CD4-positive, alpha-beta memory T cell (primary cell): ENCODE measurements around the gene PIP4K2A. TPM values are rescaled to one million over a fixed set of nuclear protein-coding genes. Genes with fewer than 3 reads are reported as not detected.

ENCODE experiments used
- CTCF ChIA-PET: fragments of 350-600 bp; sonication (Branson Sonifier 250); formaldehyde crosslinking; loops from one replicate; lab custom pipeline; 2021; ENCODE audit warnings: inconsistent platforms; ENCODE audit not compliant: partially characterized antibody; lab: Charles Lee
- POLR2A ChIA-PET: fragments of 350-600 bp; sonication (Branson Sonifier 250); formaldehyde crosslinking; loops from one replicate; lab custom pipeline; 2021; ENCODE audit not compliant: partially characterized antibody; lab: Charles Lee
- DNase-seq, 5 donors: peaks; one replicate each; pipeline versions ENCODE4 v3.0.0 to v3.0.0-alpha.2; 2020 to 2022; ENCODE audit warnings: mixed read lengths in 1 of 5
- H3K27ac ChIP-seq: one replicate; pipeline ENCODE4 v1.7.0; 2013; ENCODE audit warnings: low read depth, low read length
- H3K27me3 ChIP-seq: 2 replicates; pipeline ENCODE4 v1.7.0; 2013; ENCODE audit warnings: mild to moderate bottlenecking, low read length, moderate library complexity; ENCODE audit not compliant: insufficient read depth
- H3K36me3 ChIP-seq: 2 replicates; pipeline ENCODE4 v1.7.0; 2013; ENCODE audit warnings: mild to moderate bottlenecking, low read length, moderate library complexity; ENCODE audit not compliant: insufficient read depth
- H3K4me1 ChIP-seq: 2 replicates; pipeline ENCODE4 v1.7.0; 2013; ENCODE audit warnings: mild to moderate bottlenecking, low read length, moderate library complexity; ENCODE audit not compliant: insufficient read depth
- H3K4me3 ChIP-seq, 2 donors: one replicate each; pipeline ENCODE4 v1.7.0; 2013; ENCODE audit warnings: low read length in 2 of 2, mild to moderate bottlenecking in 1 of 2
- H3K9me3 ChIP-seq, 2 donors: one replicate each; pipeline ENCODE4 v1.7.0; 2013; ENCODE audit warnings: low read length in 2 of 2, control low read depth in 1 of 2; ENCODE audit not compliant: control insufficient read depth in 1 of 2
- H3K27ac Mint-ChIP-seq, 7 donors: one replicate each; pipeline ENCODE4 v1.8.0; 2020 to 2021; ENCODE audit warnings: mixed read lengths in 7 of 7, mild to moderate bottlenecking in 6 of 7, inconsistent platforms in 3 of 7, moderate library complexity in 3 of 7
- H3K27me3 Mint-ChIP-seq, 2 donors: one replicate each; pipeline ENCODE4 v1.8.0; 2020 to 2021; ENCODE audit warnings: mixed read lengths in 2 of 2
- H3K36me3 Mint-ChIP-seq, 2 donors: one replicate each; pipeline ENCODE4 v1.8.0; 2020 to 2021; ENCODE audit warnings: mixed read lengths in 2 of 2, inconsistent platforms in 1 of 2, mild to moderate bottlenecking in 1 of 2
- H3K4me1 Mint-ChIP-seq, 4 donors: one replicate each; pipeline ENCODE4 v1.8.0; 2020 to 2021; ENCODE audit warnings: mixed read lengths in 4 of 4, mild to moderate bottlenecking in 1 of 4
- H3K4me3 Mint-ChIP-seq, 8 donors: one replicate each; pipeline ENCODE4 v1.8.0; 2020 to 2021; ENCODE audit warnings: mixed read lengths in 8 of 8, mild to moderate bottlenecking in 7 of 8, moderate library complexity in 6 of 8, inconsistent platforms in 3 of 8
- H3K9me3 Mint-ChIP-seq, 8 donors: one replicate each; pipeline ENCODE4 v1.8.0; 2020 to 2021; ENCODE audit warnings: mixed read lengths in 8 of 8, mild to moderate bottlenecking in 5 of 8, inconsistent platforms in 3 of 8, moderate library complexity in 1 of 8
- intact Hi-C: fragments of 100-400 bp; cut with micrococcal nuclease; formaldehyde crosslinking; loops from one replicate; pipeline ENCODE4 v1.15.1; 2023
- polyA plus RNA-seq, 2 donors: library from polyadenylated mRNA; unstranded; fragments of 300-500 nt; fragmentation: Illumina TruSeq; gene quantifications; one replicate each; pipeline ENCODE4 v1.2.3, GENCODE V29; 2021
- total RNA-seq, 2 experiments: library from RNA; stranded (reverse); gene quantifications; one replicate each; pipeline ENCODE4 v1.2.3, GENCODE V29; 2021

The PIP4K2A gene
- total and polyA plus RNA-seq, 4 experiments from 2014 or later, result 33.4 to 179 (median 129) TPM

- peaks cover 98% of the 10 kb centered on the region for H3K4me1 ChIP-seq
- H3K4me3 Mint-ChIP-seq, result peak overlapping the region in 5 of 8 donors; percentile 42 to 79 (median 67)
- H3K4me3 ChIP-seq, result no peak overlapping the region
- peak overlapping the region; percentile 26 to 98 (median 87) for H3K27ac Mint-ChIP-seq
- H3K36me3 Mint-ChIP-seq, result peaks cover 8 to 19% of the 10 kb centered on the region in 2 donors
- no peaks in the 10 kb centered on the region for H3K27me3 Mint-ChIP-seq
- no peaks in the 10 kb centered on the region for H3K27me3 ChIP-seq
- ChIA-PET CTCF (interaction anchor here (1.3 to 4.0 kb wide), 7 partner anchors 9 to 61 kb away, joined by 4 to 39 read pairs (median 6); no protein-coding TSS in a partner anchor), POLR2A (interaction anchor here (0.6 to 30.6 kb wide), 12 partner anchors 11 to 246 kb away, joined by 3 to 895 read pairs (median 6); partner anchors contain the start of gene PIP4K2A)
- H3K4me1 Mint-ChIP-seq, result peaks cover 79 to 100% (median 91%) of the 10 kb centered on the region in 4 donors
- H3K9me3 Mint-ChIP-seq, result no peaks in the 10 kb centered on the region
- peak overlapping the region; percentile 26 for H3K27ac ChIP-seq
- no peak for DNase-seq
- no peaks in the 10 kb centered on the region for H3K9me3 ChIP-seq
- intact Hi-C loops, result loop anchor here (1.0 kb wide), 1 partner anchor 13 kb away; no protein-coding TSS in a partner anchor
- no peaks in the 10 kb centered on the region for H3K36me3 ChIP-seq
Measured at GRCh38 chr10:22617051-22617450, 97.3 kb downstream of the PIP4K2A start.

- CTCF ChIA-PET, result interaction anchor here (0.6 to 4.0 kb wide), 12 partner anchors 10 to 373 kb away, joined by 3 to 39 read pairs (median 4); no protein-coding TSS in a partner anchor
- Histone ChIP-seq H3K27me3 (no peaks in the 10 kb centered on the region), H3K36me3 (no peaks in the 10 kb centered on the region), H3K9me3 (no peaks in the 10 kb centered on the region), H3K27ac (peak overlapping the region; percentile 53), H3K4me1 (peaks cover 97% of the 10 kb centered on the region), H3K4me3 (peak overlapping the region; percentile 2 to 6)
- POLR2A ChIA-PET, result interaction anchor here (0.6 to 30.6 kb wide), 14 partner anchors 10 to 281 kb away, joined by 3 to 895 read pairs (median 6); partner anchors contain the start of gene PIP4K2A
- H3K36me3 Mint-ChIP-seq, result peaks cover 4 to 16% of the 10 kb centered on the region in 2 donors
- intact Hi-C loops, result loop anchor here (1.0 kb wide), 1 partner anchor 8 kb away; no protein-coding TSS in a partner anchor
- no peaks in the 10 kb centered on the region for H3K9me3 Mint-ChIP-seq
- peak in 4 of 5 donors; percentile 32 to 81 (median 44) for DNase-seq
- peaks cover 78 to 100% (median 91%) of the 10 kb centered on the region in 4 donors for H3K4me1 Mint-ChIP-seq
- peak overlapping the region; percentile 87 to 98 (median 95) for H3K27ac Mint-ChIP-seq
- H3K4me3 Mint-ChIP-seq, result peak overlapping the region; percentile 53 to 85 (median 75)
- H3K27me3 Mint-ChIP-seq, result no peaks in the 10 kb centered on the region
Measured at GRCh38 chr10:22615819-22616499, 98.4 kb downstream of the PIP4K2A start.

GRCh38 chr10:22615101-22615500 is 99.3 kb downstream of the PIP4K2A start:
- H3K9me3 Mint-ChIP-seq, result peaks cover 0 to under 1% (median 0%) of the 10 kb centered on the region in 8 donors
- no peak for DNase-seq
- Histone ChIP-seq H3K9me3 (no peaks in the 10 kb centered on the region), H3K27ac (peak overlapping the region; percentile 53), H3K4me1 (peaks cover 97% of the 10 kb centered on the region), H3K4me3 (no peak overlapping the region), H3K27me3 (no peaks in the 10 kb centered on the region), H3K36me3 (no peaks in the 10 kb centered on the region)
- H3K27me3 Mint-ChIP-seq, result no peaks in the 10 kb centered on the region
- intact Hi-C loops, result no loop called here
- peaks cover 77 to 100% (median 90%) of the 10 kb centered on the region in 4 donors for H3K4me1 Mint-ChIP-seq
- ChIA-PET POLR2A (interaction anchor here (1.0 to 30.6 kb wide), 8 partner anchors 9 to 1089 kb away, joined by 3 to 895 read pairs (median 17); partner anchors contain the start of genes PIP4K2A and SKIDA1), CTCF (interaction anchor here (0.8 to 4.0 kb wide), 4 partner anchors 11 to 68 kb away, joined by 3 to 39 read pairs (median 4); no protein-coding TSS in a partner anchor)
- peak overlapping the region; percentile 29 to 85 (median 75) for H3K4me3 Mint-ChIP-seq
- peaks cover 9 to 21% of the 10 kb centered on the region in 2 donors for H3K36me3 Mint-ChIP-seq
- peak overlapping the region; percentile 48 to 98 (median 92) for H3K27ac Mint-ChIP-seq

GRCh38 chr10:22613011-22613410 is 101.4 kb downstream of the PIP4K2A start:
- H3K9me3 Mint-ChIP-seq, result peaks cover 0 to 4% (median 0%) of the 10 kb centered on the region in 8 donors
- peak overlapping the region; percentile 87 for H3K27ac ChIP-seq
- H3K4me3 ChIP-seq, result peak overlapping the region in 1 of 2 donors; percentile 13
- peaks cover 99% of the 10 kb centered on the region for H3K4me1 ChIP-seq
- peaks cover 8% of the 10 kb centered on the region for H3K36me3 ChIP-seq
- intact Hi-C loops, result no loop called here
- peaks cover 25 to 35% of the 10 kb centered on the region in 2 donors for H3K36me3 Mint-ChIP-seq
- H3K27ac Mint-ChIP-seq, result peak overlapping the region; percentile 87 to 99 (median 96)
- no peaks in the 10 kb centered on the region for H3K27me3 ChIP-seq
- no peaks in the 10 kb centered on the region for H3K27me3 Mint-ChIP-seq
- peaks cover 76 to 100% (median 91%) of the 10 kb centered on the region in 4 donors for H3K4me1 Mint-ChIP-seq
- no peaks in the 10 kb centered on the region for H3K9me3 ChIP-seq
- no peak for DNase-seq
- ChIA-PET POLR2A (interaction anchor here (0.8 to 30.6 kb wide), 10 partner anchors 8 to 176 kb away, joined by 3 to 895 read pairs (median 21); partner anchors contain the start of gene PIP4K2A), CTCF (interaction anchor here (0.7 to 5.4 kb wide), 12 partner anchors 8 to 46 kb away, joined by 3 to 34 read pairs (median 4); no protein-coding TSS in a partner anchor)
- peak overlapping the region in 7 of 8 donors; percentile 47 to 93 (median 79) for H3K4me3 Mint-ChIP-seq

- Histone ChIP-seq H3K4me3 (peak overlapping the region; percentile 33 to 52), H3K4me1 (peaks cover 99% of the 10 kb centered on the region), H3K9me3 (no peaks in the 10 kb centered on the region), H3K36me3 (peaks cover 10% of the 10 kb centered on the region), H3K27ac (peak overlapping the region; percentile 87), H3K27me3 (no peaks in the 10 kb centered on the region)
- peaks cover 73 to 100% (median 88%) of the 10 kb centered on the region in 4 donors for H3K4me1 Mint-ChIP-seq
- POLR2A ChIA-PET, result interaction anchor here (0.7 to 30.6 kb wide), 21 partner anchors 9 to 610 kb away, joined by 3 to 895 read pairs (median 5); partner anchors contain the start of gene PIP4K2A
- DNase-seq, result peak; percentile 29 to 61 (median 46)
- no peaks in the 10 kb centered on the region for H3K27me3 Mint-ChIP-seq
- peaks cover 0 to 4% (median 0%) of the 10 kb centered on the region in 8 donors for H3K9me3 Mint-ChIP-seq
- peaks cover 31 to 39% of the 10 kb centered on the region in 2 donors for H3K36me3 Mint-ChIP-seq
- CTCF ChIA-PET, result interaction anchor here (0.7 to 5.4 kb wide), 15 partner anchors 9 to 100 kb away, joined by 3 to 34 read pairs (median 3); no protein-coding TSS in a partner anchor
- H3K27ac Mint-ChIP-seq, result peak overlapping the region; percentile 87 to 99 (median 96)
- intact Hi-C loops, result loop anchor here (1.0 kb wide), 3 partner anchors 34 to 375 kb away; no protein-coding TSS in a partner anchor
- peak overlapping the region; percentile 74 to 93 (median 80) for H3K4me3 Mint-ChIP-seq
Measured at GRCh38 chr10:22612318-22612717, 102.1 kb downstream of the PIP4K2A start.

GRCh38 chr10:22611425-22612115 is 102.8 kb downstream of the PIP4K2A start:
- Histone ChIP-seq H3K27ac (peak overlapping the region; percentile 87), H3K9me3 (no peaks in the 10 kb centered on the region), H3K36me3 (peaks cover 15% of the 10 kb centered on the region), H3K27me3 (no peaks in the 10 kb centered on the region), H3K4me3 (peak overlapping the region; percentile 52 to 54), H3K4me1 (peaks cover 99% of the 10 kb centered on the region)
- intact Hi-C loops, result loop anchor here (1.0 to 2.0 kb wide), 8 partner anchors 12 to 376 kb away; partner anchors contain the start of gene PIP4K2A
- peak overlapping the region; percentile 74 to 93 (median 80) for H3K4me3 Mint-ChIP-seq
- ChIA-PET CTCF (interaction anchor here (0.8 to 5.4 kb wide), 22 partner anchors 12 to 374 kb away, joined by 3 to 34 read pairs (median 4); no protein-coding TSS in a partner anchor), POLR2A (interaction anchor here (0.7 to 30.6 kb wide), 20 partner anchors 9 to 609 kb away, joined by 3 to 895 read pairs (median 5); partner anchors contain the start of gene PIP4K2A)
- H3K27ac Mint-ChIP-seq, result peak overlapping the region; percentile 87 to 99 (median 96)
- peaks cover 0 to 4% (median 0%) of the 10 kb centered on the region in 8 donors for H3K9me3 Mint-ChIP-seq
- peak; percentile 81 to 94 (median 88) for DNase-seq
- no peaks in the 10 kb centered on the region for H3K27me3 Mint-ChIP-seq
- peaks cover 36 to 45% of the 10 kb centered on the region in 2 donors for H3K36me3 Mint-ChIP-seq
- peaks cover 73 to 100% (median 88%) of the 10 kb centered on the region in 4 donors for H3K4me1 Mint-ChIP-seq
